ENCODE results near the gene DYSF. TPM values are rescaled to one million over a fixed set of nuclear protein-coding genes. Genes with fewer than 3 reads are reported as not detected.

The DYSF gene
- total and polyA plus RNA-seq, 2 donors (not counting 1 experiment from before 2014, with no cell fraction given), result 0.17 to 0.43 TPM

- no peaks in the 10 kb centered on the region for H3K9me3 Mint-ChIP-seq (ENCODE audit: insufficient read depth)
- ChIA-PET POLR2A (no interaction called here), CTCF (no interaction called here)
- H3K27me3 Mint-ChIP-seq, result peaks cover 4% of the 10 kb centered on the region
- Histone ChIP-seq H3K9ac (ENCODE audit: low read length) (no peak overlapping the region), H4K20me1 (ENCODE audit: control insufficient read depth, insufficient read depth, low read length, poor library complexity, severe bottlenecking) (no peaks in the 10 kb centered on the region), H2AFZ (ENCODE audit: insufficient read depth, low read depth, low read length, poor library complexity, severe bottlenecking) (no peak overlapping the region), H3K9me3 (ENCODE audit: control extremely low read depth in 1 of 3, control insufficient read depth in 2 of 3, insufficient read depth in 1 of 3, low read length in 2 of 3) (no peaks in the 10 kb centered on the region), H3K79me2 (ENCODE audit: control insufficient read depth, insufficient read depth, low read length) (no peaks in the 10 kb centered on the region), H3K27ac (ENCODE audit: low read length in 2 of 2) (no peak overlapping the region), H3K36me3 (replicated peaks in 1 of 2; ENCODE audit: control extremely low read depth in 1 of 2, control insufficient read depth in 1 of 2, extremely low read depth in 1 of 2, insufficient read depth in 2 of 2, low read length in 1 of 2) (no peaks in the 10 kb centered on the region), H3K4me2 (replicated peaks; ENCODE audit: low read depth, low read length, poor library complexity, severe bottlenecking) (no peak overlapping the region), H3K27me3 (replicated peaks in 1 of 4; ENCODE audit: control extremely low read depth in 1 of 4, control insufficient read depth in 3 of 4, insufficient read depth in 4 of 4, low read length in 3 of 4) (no peaks in the 10 kb centered on the region), H3K4me3 (ENCODE audit: control extremely low read depth in 1 of 5, extremely low read depth in 1 of 5, insufficient read depth in 1 of 5, low read depth in 2 of 5, low read length in 4 of 5) (no peak overlapping the region), H3K4me1 (ENCODE audit: control insufficient read depth in 2 of 2, insufficient read depth in 2 of 2, low read length in 2 of 2) (no peaks in the 10 kb centered on the region)
- no peak for DNase-seq
- H3K4me3 Mint-ChIP-seq, result no peak overlapping the region
- TF ChIP-seq CTCF (IDR thresholded peaks at IDR 0.05) (no peak), EZH2 (IDR thresholded peaks at IDR 0.05; ENCODE audit: borderline replicate concordance, insufficient read depth, low read depth, low read length, poor library complexity, severe bottlenecking) (no peak)
- WGBS (ENCODE audit: insufficient coverage), result 87% methylated on average over 4 of the region's 8 CpGs
- intact Hi-C loops (cut with micrococcal nuclease), result no loop called here
- no peak overlapping the region for H3K27ac Mint-ChIP-seq
- ATAC-seq (ENCODE audit: low read depth), result no peak
- no peaks in the 10 kb centered on the region for H3K4me1 Mint-ChIP-seq
Observed at GRCh38 chr2:71586471-71586870, 133.1 kb downstream of the DYSF start.

- H3K27me3 ChIP-seq (replicated peaks in 1 of 4; ENCODE audit: control extremely low read depth in 1 of 4, control insufficient read depth in 3 of 4, insufficient read depth in 4 of 4, low read length in 3 of 4), result no peaks in the 10 kb centered on the region
- H3K27ac ChIP-seq (ENCODE audit: low read length in 2 of 2), result no peak overlapping the region
- no peak for DNase-seq
- Mint-ChIP-seq H3K4me3 (no peak overlapping the region), H3K9me3 (ENCODE audit: insufficient read depth) (no peaks in the 10 kb centered on the region), H3K4me1 (no peaks in the 10 kb centered on the region), H3K27ac (no peak overlapping the region), H3K27me3 (peaks cover 4% of the 10 kb centered on the region)
- H3K4me1 ChIP-seq (ENCODE audit: control insufficient read depth in 2 of 2, insufficient read depth in 2 of 2, low read length in 2 of 2), result no peaks in the 10 kb centered on the region
- ChIA-PET POLR2A (no interaction called here), CTCF (no interaction called here)
- H3K4me2 ChIP-seq (replicated peaks; ENCODE audit: low read depth, low read length, poor library complexity, severe bottlenecking), result no peak overlapping the region
- no peaks in the 10 kb centered on the region for H3K36me3 ChIP-seq (replicated peaks in 1 of 2; ENCODE audit: control extremely low read depth in 1 of 2, control insufficient read depth in 1 of 2, extremely low read depth in 1 of 2, insufficient read depth in 2 of 2, low read length in 1 of 2)
- no peak for TF ChIP-seq EZH2 (IDR thresholded peaks at IDR 0.05; ENCODE audit: borderline replicate concordance, insufficient read depth, low read depth, low read length, poor library complexity, severe bottlenecking)
- TF ChIP-seq CTCF (IDR thresholded peaks at IDR 0.05), result no peak
- no peaks in the 10 kb centered on the region for H3K9me3 ChIP-seq (ENCODE audit: control extremely low read depth in 1 of 3, control insufficient read depth in 2 of 3, insufficient read depth in 1 of 3, low read length in 2 of 3)
- no peak for ATAC-seq (ENCODE audit: low read depth)
- no peaks in the 10 kb centered on the region for H4K20me1 ChIP-seq (ENCODE audit: control insufficient read depth, insufficient read depth, low read length, poor library complexity, severe bottlenecking)
- H3K4me3 ChIP-seq (ENCODE audit: control extremely low read depth in 1 of 5, extremely low read depth in 1 of 5, insufficient read depth in 1 of 5, low read depth in 2 of 5, low read length in 4 of 5), result no peak overlapping the region
- 100% methylated on average over 2 of the region's 4 CpGs for WGBS (ENCODE audit: insufficient coverage)
- no peak overlapping the region for H3K9ac ChIP-seq (ENCODE audit: low read length)
- H2AFZ ChIP-seq (ENCODE audit: insufficient read depth, low read depth, low read length, poor library complexity, severe bottlenecking), result no peak overlapping the region
- no peaks in the 10 kb centered on the region for H3K79me2 ChIP-seq (ENCODE audit: control insufficient read depth, insufficient read depth, low read length)
- intact Hi-C loops (cut with micrococcal nuclease), result no loop called here
Observed at GRCh38 chr2:71587509-71588073, 134.2 kb downstream of the DYSF start.

Measured in B cell (primary cell).